Measurements from ENCODE around the gene ESR2.

DNA sequence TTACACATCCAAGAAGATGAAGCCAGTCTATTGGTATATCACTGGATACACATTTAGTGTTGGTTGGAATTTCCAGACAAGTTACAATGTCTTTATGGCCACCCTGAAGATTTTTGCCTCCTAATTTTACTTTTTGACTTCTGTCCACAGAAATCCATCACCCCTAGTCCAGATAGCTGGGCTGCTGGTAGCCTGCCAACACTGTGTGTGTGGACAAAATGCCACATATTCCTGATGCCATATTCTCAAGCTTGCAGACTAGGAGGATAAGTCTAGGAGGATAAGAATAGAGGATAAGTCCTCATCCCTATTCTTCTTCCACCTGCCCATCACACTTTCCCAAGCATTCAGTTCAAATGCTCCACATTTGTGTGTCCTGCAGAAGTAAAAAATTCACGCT is 4.6 kb downstream of the ESR2 start:
- TF ChIP-seq, protein P1, sequence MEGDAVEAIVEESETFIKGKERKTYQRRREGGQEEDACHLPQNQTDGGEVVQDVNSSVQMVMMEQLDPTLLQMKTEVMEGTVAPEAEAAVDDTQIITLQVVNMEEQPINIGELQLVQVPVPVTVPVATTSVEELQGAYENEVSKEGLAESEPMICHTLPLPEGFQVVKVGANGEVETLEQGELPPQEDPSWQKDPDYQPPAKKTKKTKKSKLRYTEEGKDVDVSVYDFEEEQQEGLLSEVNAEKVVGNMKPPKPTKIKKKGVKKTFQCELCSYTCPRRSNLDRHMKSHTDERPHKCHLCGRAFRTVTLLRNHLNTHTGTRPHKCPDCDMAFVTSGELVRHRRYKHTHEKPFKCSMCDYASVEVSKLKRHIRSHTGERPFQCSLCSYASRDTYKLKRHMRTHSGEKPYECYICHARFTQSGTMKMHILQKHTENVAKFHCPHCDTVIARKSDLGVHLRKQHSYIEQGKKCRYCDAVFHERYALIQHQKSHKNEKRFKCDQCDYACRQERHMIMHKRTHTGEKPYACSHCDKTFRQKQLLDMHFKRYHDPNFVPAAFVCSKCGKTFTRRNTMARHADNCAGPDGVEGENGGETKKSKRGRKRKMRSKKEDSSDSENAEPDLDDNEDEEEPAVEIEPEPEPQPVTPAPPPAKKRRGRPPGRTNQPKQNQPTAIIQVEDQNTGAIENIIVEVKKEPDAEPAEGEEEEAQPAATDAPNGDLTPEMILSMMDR (conservative IDR thresholded peaks at IDR 0.05 in 1 of 2, IDR thresholded peaks at IDR 0.05 in 1 of 2; ENCODE audit: extremely low read depth in 1 of 2, insufficient read depth in 1 of 2, low read depth in 1 of 2, low read length in 2 of 2): no peak
- TF ChIP-seq EZH2 (IDR thresholded peaks at IDR 0.05; ENCODE audit: borderline replicate concordance, low read length): no peak

All from mammary epithelial cell (primary cell).